Left ventricle myocardium inferior (tissue), 1 donor: ENCODE data around the gene TMC4. TPM values are rescaled to one million over a fixed set of nuclear protein-coding genes. Genes with fewer than 3 reads are reported as not detected.

Source experiments
- DNase-seq: peaks from one replicate; pipeline ENCODE4 v3.0.0-alpha.2; 2020
- H3K27ac ChIP-seq: fragments of 200-600 bp; replicated peaks from 2 replicates; pipeline ENCODE4 v1.8.0; 2021
- H3K27me3 ChIP-seq: fragments of 200-600 bp; 2 replicates; pipeline ENCODE4 v1.8.0; 2021; ENCODE audit warnings: low read depth
- H3K36me3 ChIP-seq: fragments of 200-600 bp; 2 replicates; pipeline ENCODE4 v1.8.0; 2021
- H3K4me1 ChIP-seq: fragments of 200-600 bp; 2 replicates; pipeline ENCODE4 v1.8.0; 2021
- H3K4me3 ChIP-seq: fragments of 200-600 bp; 2 replicates; pipeline ENCODE4 v1.8.0; 2021; ENCODE audit warnings: mild to moderate bottlenecking, moderate library complexity
- H3K9me3 ChIP-seq: fragments of 200-600 bp; replicated peaks from 2 replicates; pipeline ENCODE4 v1.8.0; 2021
- intact Hi-C: fragments of 100-400 bp; cut with micrococcal nuclease; formaldehyde crosslinking; loops from one replicate; pipeline ENCODE4 v1.11.0; 2022
- total RNA-seq: library from RNA; stranded (reverse); fragmentation: NEBNext Ultra II Directional; extraction: Animal tissue kit (Norgen Biotek cat#: 25700); gene quantifications from one replicate; pipeline ENCODE4 v1.2.1, GENCODE V29; 2021
- TF ChIP-seq, protein P1 (sequence below): fragments of 200-600 bp; IDR thresholded peaks from 2 replicates; pipeline ENCODE4 v1.8.0; 2021; ENCODE audit warnings: antibody characterized with exemption, mild to moderate bottlenecking, borderline replicate concordance
- donor health status: DM: no; HTN: yes; CAD: no; lungs with severe emphysema.

TMC4 gene
- total RNA-seq, 1 donor from 2014 or later = 2.2 TPM

- H3K36me3 ChIP-seq = peaks cover 30% of the 10 kb centered on the region
- TF ChIP-seq, protein P1, sequence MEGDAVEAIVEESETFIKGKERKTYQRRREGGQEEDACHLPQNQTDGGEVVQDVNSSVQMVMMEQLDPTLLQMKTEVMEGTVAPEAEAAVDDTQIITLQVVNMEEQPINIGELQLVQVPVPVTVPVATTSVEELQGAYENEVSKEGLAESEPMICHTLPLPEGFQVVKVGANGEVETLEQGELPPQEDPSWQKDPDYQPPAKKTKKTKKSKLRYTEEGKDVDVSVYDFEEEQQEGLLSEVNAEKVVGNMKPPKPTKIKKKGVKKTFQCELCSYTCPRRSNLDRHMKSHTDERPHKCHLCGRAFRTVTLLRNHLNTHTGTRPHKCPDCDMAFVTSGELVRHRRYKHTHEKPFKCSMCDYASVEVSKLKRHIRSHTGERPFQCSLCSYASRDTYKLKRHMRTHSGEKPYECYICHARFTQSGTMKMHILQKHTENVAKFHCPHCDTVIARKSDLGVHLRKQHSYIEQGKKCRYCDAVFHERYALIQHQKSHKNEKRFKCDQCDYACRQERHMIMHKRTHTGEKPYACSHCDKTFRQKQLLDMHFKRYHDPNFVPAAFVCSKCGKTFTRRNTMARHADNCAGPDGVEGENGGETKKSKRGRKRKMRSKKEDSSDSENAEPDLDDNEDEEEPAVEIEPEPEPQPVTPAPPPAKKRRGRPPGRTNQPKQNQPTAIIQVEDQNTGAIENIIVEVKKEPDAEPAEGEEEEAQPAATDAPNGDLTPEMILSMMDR = no peak
- intact Hi-C loops = no loop called here
- no peak overlapping the region for H3K4me3 ChIP-seq
- no peak overlapping the region for H3K27ac ChIP-seq
- H3K27me3 ChIP-seq = no peaks in the 10 kb centered on the region
- no peaks in the 10 kb centered on the region for H3K9me3 ChIP-seq
- DNase-seq = no peak
- peaks cover 21% of the 10 kb centered on the region for H3K4me1 ChIP-seq
Observed at GRCh38 chr19:54133312-54133956, 39.5 kb downstream of the TMC4 start.

DNA sequence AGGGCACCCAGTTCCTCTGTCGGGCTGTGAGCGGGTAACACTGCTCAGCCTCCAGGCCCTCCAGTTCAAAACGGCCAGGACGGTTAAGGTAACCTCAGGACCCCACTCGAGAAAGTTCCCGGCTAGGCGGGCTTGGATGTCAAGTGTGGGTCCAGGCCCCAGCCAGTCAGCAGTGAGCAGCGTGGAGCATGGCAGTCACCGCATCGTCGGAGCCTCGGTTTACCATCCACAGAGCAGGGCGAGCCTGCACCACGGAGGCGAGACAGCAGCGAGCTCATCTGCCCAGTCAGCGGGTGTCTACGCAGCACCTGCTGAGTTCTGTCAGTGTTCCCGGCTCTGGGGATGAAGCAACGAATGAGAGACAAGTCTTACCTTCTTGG is 43.4 kb downstream of the TMC4 start:
- intact Hi-C loops = no loop called here
- no peak overlapping the region for H3K4me3 ChIP-seq

GRCh38 chr19:54128796-54129616 is 44.0 kb downstream of the TMC4 start:
- Histone ChIP-seq H3K27me3 (no peaks in the 10 kb centered on the region), H3K4me1 (no peaks in the 10 kb centered on the region), H3K36me3 (peaks cover 74% of the 10 kb centered on the region), H3K27ac (no peak overlapping the region), H3K4me3 (no peak overlapping the region), H3K9me3 (no peaks in the 10 kb centered on the region)
- DNase-seq = no peak
- TF ChIP-seq, protein P1 = no peak
- intact Hi-C loops = no loop called here

More for the DNA sequence above, 43.4 kb downstream of the TMC4 start:
- Histone ChIP-seq H3K4me1 (no peaks in the 10 kb centered on the region), H3K27ac (no peak overlapping the region), H3K9me3 (no peaks in the 10 kb centered on the region), H3K27me3 (no peaks in the 10 kb centered on the region), H3K36me3 (peaks cover 68% of the 10 kb centered on the region)
- DNase-seq = no peak
- TF ChIP-seq, protein P1 = no peak

DNA sequence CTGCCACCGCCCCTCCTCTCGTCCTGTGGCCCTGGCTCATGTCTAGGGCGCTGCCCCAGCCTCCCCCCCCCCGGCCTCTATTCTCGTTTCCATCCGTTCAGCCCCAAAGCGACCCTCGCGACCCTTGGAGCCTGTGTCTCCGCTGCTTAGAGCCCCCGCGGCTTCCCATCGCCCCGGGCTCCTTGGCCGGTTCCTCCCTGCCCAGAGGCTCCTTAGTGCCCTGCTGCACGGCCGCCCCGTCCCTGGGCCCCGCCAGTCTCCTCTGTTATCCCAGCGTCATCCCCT is 44.6 kb downstream of the TMC4 start:
- H3K27ac ChIP-seq = no peak overlapping the region
- no peaks in the 10 kb centered on the region for H3K4me1 ChIP-seq
- TF ChIP-seq, protein P1 = no peak
- no peak for DNase-seq
- H3K9me3 ChIP-seq = no peaks in the 10 kb centered on the region
- intact Hi-C loops = no loop called here
- no peaks in the 10 kb centered on the region for H3K27me3 ChIP-seq
- H3K36me3 ChIP-seq = peaks cover 80% of the 10 kb centered on the region
- H3K4me3 ChIP-seq = no peak overlapping the region

DNA sequence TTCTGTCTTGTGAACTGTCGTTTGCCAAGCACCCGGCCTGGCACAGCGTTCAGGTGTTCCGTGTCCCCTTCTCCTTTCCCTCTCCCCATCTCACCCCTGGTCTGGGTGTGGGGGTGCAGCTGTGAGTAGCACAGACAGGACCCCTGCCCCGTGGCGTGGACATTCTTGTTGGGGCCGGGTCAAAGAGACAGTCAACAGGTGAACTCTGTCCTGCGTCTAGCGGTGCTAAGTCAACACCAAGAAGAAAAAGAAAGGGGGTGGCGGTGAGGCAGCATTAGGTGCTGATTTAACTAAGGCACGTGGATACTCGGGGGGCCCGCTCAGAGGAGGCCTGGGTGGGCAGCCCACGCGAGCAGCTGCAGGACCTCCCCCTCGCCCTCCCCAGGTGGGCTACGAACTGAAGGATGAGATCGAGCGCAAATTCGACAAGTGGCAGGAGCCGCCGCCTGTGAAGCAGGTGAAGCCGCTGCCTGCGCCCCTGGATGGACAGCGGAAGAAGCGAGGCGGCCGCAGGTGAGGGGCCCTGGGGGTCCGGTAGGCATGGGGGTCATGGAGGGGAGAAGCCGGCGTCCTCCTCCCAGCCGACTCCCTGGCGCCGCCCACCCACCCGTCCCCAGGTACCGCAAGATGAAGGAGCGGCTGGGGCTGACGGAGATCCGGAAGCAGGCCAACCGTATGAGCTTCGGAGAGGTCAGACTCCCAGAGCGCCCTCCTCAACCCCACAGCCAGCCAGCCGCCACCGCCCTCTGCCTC is 45.1 kb downstream of the TMC4 start:
- Histone ChIP-seq H3K36me3 (peaks cover 85% of the 10 kb centered on the region), H3K4me3 (no peak overlapping the region), H3K27ac (no peak overlapping the region), H3K27me3 (no peaks in the 10 kb centered on the region), H3K9me3 (no peaks in the 10 kb centered on the region), H3K4me1 (no peaks in the 10 kb centered on the region)
- DNase-seq = no peak
- TF ChIP-seq, protein P1 = no peak
- intact Hi-C loops = no loop called here
